Activated CD8-positive, alpha-beta memory T cell treated with anti-CD3 and anti-CD28 coated beads for 36 hours (primary cell): ENCODE data around the gene PAM16. TPM values are rescaled to one million over a fixed set of nuclear protein-coding genes. Genes with fewer than 3 reads are reported as not detected.

ENCODE experiments used
- CTCF ChIA-PET: fragments of 350-600 bp; sonication (Branson Sonifier 250); formaldehyde crosslinking; loops from one replicate; lab custom pipeline; 2021; ENCODE audit warnings: antibody characterized with exemption; lab: Charles Lee
- POLR2A ChIA-PET: fragments of 350-600 bp; sonication (Branson Sonifier 250); formaldehyde crosslinking; loops from one replicate; lab custom pipeline; 2021; ENCODE audit warnings: antibody characterized with exemption; lab: Charles Lee
- total RNA-seq, 2 experiments: library from RNA; stranded (reverse); gene quantifications; one replicate each; pipeline ENCODE4 v1.2.3, GENCODE V29; 2021

PAM16 gene
- total RNA-seq, 2 experiments from 2014 or later = 72.6 to 73.8 TPM

DNA sequence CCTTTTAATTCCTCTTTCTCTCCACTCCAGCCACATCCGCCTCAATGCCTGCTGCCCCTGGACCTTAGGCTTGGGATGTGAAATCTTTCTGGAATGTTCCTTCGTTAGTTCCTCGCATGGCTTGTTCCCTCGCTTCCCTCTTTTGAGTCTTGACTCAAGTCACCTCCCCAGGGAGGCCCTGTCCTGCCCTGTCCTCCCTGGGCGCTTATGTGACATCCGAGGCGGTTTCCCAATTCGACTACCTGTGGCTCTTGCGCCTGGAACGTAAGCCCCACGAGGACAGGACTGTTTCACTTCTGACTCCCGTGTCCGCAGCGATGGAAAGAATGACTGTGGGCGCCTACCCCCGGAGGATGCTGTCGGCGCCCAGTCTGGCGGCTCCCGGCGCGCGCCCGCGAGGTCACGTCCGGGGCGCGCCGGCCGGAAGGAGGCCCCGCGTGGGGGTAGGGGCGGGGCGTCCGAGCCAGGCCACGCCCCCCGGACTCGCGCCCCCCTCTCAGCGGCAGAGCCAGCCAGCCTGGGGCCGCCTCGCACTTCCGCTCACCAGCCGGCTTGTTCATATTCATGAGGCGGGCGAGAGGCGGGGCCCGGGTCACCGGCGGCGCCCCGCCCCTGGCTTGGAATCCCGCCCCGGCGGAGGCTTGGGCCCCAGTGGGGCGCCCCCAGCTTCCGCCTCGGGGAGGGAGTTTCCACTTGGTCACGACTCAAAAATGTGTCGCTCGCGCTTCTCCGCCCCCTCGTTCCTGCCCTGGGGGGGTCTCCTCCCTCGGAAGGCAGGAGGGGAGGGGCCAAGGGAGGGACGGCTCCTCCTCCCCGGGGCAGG lies 43.7 kb downstream of the PAM16 start:
- ChIA-PET CTCF (interaction anchor here (0.7 to 3.3 kb wide), 7 partner anchors 9 to 54 kb away, joined by 3 to 16 read pairs (median 4); partner anchors contain the start of genes GLIS2 and TFAP4), POLR2A (interaction anchor here (0.9 to 1.1 kb wide), 2 partner anchors 37 to 54 kb away, joined by 3 read pairs; no protein-coding TSS in a partner anchor)

DNA sequence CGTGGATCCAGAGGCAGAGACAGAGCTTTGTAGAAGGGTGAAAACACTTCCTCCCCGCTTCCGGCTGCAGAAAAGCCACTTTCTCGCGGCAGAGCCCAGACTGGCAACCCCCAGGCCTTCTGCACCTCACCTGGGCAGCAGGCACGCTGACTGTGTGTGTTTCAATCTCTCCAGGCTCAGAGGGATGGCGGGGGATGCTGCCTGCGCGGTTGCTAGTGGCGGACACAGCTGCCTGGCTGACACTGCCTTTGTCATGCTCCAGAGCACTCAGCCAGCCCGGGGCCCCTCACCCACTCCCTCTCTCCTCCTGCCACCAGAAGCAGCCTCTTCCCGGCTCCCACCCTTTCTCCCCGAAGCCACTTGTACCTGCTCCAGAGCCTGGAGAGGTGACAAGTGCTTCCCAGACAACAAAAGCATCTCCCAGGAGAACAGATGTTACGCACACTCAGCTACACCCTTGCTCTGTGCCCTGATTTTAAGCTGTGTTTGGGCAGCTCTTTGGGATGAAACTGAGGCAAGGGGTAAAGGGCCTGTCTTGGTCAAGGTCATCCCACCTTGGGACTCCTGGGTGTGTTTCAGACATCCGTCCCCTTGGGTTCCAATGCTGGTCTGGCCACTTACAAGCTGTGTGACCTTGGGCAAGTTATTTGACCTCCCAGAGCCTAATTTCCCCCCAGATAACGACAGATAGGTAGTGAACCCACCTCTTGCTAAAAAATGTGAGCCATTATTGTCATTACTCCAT lies 44.5 kb downstream of the PAM16 start:
- POLR2A ChIA-PET = interaction anchor here (0.5 to 1.5 kb wide), 4 partner anchors 34 to 45 kb away, joined by 3 read pairs; partner anchors contain the start of gene TFAP4
- CTCF ChIA-PET = interaction anchor here (0.7 to 2.6 kb wide), 6 partner anchors 10 to 53 kb away, joined by 3 to 9 read pairs (median 4); partner anchors contain the start of genes GLIS2 and TFAP4

DNA sequence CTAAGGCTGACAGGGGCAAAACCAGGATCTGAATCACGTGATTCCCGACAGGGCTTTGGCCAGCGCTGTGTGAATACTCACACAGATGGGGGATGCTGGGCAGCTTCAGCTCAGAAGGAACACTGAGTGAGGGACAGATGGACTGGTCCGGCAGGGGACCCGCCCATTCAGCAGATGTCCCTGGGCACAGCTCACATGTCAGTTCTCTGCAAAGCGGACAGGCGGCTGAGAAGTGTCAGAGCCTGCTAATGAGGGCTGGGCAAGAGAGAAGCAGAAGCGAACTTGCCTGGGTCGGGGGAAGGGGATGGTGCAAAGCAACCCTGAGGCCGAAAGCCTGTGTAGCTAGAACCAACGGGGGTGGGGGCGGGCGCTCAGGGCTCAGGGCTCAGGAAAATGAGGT lies 47.1 kb downstream of the PAM16 start:
- POLR2A ChIA-PET = interaction anchor here (0.6 kb wide), 1 partner anchor 106 kb away, joined by 6 read pairs; no protein-coding TSS in a partner anchor
- CTCF ChIA-PET = interaction anchor here (1.3 to 1.5 kb wide), 3 partner anchors 15 to 50 kb away, joined by 3 to 4 read pairs (median 4); no protein-coding TSS in a partner anchor

DNA sequence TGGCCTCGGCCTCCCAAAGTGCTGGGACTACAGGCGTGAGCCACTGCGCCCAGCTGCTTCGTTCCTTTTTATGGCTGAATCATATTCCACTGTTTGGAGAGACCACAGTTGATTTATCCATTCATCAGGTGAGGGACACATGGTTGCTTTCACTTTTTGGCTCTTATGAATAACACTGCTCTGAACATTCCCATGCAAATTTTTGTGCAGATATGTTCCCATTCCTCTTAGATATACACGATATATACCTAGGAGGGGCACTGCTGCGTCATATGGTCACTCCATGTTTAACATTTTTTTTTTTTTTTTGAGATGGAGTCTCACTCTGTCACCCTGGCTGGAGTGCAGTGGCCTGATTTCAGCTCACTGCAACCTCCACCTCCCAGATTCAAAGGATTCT lies 49.2 kb downstream of the PAM16 start:
- ChIA-PET CTCF (interaction anchor here (1.3 kb wide), 1 partner anchor 13 kb away, joined by 3 read pairs; no protein-coding TSS in a partner anchor), POLR2A (no interaction called here)

DNA sequence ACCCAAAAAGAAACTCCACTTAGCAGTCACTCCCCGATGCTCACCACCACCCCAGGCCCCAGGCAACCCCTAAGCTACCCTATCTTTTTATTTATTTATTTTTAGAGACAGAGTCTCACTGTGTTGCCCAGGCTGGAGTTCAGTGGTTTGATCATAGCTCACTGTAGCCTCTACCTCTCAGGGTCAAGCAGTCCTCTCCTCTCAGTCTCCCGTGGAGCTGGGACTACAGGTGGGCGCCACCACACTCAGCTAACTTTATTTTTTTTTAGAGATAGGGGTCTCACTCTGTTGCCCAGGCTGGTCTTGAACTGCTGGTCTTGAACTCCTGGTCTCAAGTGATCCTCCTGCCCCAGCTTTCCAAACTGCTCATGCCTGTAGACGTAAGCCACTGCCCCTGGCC lies 49.9 kb downstream of the PAM16 start:
- ChIA-PET POLR2A (no interaction called here), CTCF (interaction anchor here (1.3 kb wide), 1 partner anchor 12 kb away, joined by 3 read pairs; no protein-coding TSS in a partner anchor)

DNA sequence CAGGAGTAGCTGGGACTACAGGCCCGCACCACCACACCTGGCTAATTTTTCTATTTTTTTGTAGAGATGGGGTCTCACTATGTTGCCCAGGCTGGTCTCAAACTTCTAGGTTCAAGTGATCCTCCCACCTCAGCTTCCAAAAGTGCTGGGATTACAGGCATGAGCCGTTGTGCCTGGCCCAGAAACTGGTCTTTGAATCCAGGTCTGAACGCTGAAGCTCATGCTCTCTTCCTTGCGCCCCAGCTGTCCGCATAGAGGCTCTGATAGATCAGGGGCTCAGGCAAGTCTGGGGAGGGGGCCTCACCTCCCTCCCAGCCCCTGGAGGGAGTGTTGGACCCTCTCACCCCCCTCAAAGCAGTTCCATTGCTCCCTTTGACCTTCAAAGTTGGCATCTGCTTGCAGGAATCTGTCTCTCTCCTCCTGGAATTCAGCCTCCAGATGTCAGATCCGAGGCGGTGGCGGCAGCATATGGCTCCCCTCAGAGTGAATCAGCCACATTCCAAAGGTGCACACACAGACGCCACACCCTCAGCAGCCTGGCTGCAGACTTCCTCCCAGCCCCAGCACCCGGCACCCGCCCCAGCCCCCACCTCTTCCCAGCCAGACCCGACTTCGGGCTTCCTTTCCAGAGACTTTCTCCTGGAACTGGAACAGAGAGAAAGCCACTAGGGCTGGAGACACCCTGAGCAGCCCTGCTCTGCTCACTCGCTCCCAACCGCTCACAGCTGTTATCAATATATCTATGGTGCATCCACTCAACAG lies 52.2 kb downstream of the PAM16 start:
- CTCF ChIA-PET = interaction anchor here (1.4 to 1.6 kb wide), 2 partner anchors 11 to 29 kb away, joined by 3 read pairs; no protein-coding TSS in a partner anchor
- POLR2A ChIA-PET = no interaction called here

DNA sequence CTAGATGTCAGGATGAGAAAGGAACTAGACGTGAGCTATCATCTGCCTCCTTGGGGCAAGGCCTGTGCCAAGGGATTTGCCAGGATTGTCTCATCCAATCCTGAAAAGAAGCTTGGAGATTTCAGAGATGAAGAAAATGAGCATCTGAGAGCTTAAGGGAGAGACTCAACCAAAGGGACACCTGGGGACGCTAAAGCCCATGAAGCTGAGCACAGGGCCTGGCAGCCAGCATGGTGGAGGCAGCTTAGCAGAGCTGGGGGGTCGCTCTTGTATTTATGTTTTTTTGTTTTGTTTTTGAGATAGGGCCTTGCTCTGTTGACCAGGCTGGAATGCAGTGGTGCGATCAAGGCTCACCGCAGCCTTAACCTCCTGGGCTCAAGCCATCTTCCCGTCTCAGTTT lies 53.6 kb downstream of the PAM16 start:
- CTCF ChIA-PET = interaction anchor here (1.0 to 1.7 kb wide), 4 partner anchors 9 to 31 kb away, joined by 3 to 6 read pairs (median 4); no protein-coding TSS in a partner anchor

DNA sequence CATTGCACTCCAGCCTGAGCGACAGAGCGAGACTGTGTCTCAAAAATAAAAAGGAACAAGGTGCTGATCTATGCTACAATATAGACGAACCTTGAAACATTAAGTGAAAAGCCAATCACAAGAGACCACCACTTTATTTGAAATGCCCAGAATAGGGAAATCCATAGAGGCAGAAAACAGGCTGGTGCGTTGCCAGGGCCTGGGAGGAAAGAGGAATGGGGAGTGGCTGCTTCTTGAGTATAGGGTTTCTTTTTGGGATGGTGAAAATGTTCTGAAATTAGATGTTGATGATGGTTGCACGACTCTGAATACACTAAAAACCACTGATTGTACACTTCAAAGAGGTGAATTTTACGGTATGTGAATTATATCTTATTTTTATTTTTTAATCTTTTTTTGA lies 55.5 kb downstream of the PAM16 start:
- ChIA-PET CTCF (no interaction called here), POLR2A (no interaction called here)

More for the DNA sequence above, 53.6 kb downstream of the PAM16 start:
- POLR2A ChIA-PET = no interaction called here

DNA sequence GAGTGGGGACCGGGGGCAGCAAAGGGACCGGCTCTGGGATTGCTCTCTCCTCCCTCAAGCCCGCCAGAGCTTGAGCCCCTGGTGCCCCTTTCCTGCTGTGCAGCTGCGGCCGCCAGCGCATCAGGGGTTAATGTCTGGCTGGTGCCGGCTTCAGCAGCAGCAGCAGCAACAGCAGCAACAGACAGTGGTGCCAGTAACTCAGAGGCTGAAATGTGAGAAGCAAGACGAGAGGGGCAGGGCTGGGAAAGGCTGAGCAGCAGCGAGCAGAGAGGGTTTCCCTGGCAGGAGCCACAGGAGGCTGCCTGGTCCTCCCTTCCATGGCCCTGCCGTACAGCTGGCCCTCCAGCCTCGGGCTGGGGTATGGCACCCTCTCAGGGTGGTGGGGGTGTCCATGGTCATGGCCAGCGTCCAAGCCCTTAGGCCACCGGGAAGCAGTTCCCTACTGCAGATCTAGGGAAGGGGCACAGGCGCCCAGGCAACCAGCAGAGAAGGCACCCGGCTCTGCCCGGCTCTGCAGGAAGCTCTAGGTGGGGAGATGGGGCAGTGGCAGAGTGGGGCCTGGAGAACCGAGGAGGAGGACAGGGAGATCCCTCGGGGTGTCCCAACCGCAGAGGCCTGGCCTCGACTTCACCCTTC lies 57.2 kb downstream of the PAM16 start:
- ChIA-PET POLR2A (no interaction called here), CTCF (interaction anchor here (0.8 kb wide), 1 partner anchor 21 kb away, joined by 3 read pairs; no protein-coding TSS in a partner anchor)

DNA sequence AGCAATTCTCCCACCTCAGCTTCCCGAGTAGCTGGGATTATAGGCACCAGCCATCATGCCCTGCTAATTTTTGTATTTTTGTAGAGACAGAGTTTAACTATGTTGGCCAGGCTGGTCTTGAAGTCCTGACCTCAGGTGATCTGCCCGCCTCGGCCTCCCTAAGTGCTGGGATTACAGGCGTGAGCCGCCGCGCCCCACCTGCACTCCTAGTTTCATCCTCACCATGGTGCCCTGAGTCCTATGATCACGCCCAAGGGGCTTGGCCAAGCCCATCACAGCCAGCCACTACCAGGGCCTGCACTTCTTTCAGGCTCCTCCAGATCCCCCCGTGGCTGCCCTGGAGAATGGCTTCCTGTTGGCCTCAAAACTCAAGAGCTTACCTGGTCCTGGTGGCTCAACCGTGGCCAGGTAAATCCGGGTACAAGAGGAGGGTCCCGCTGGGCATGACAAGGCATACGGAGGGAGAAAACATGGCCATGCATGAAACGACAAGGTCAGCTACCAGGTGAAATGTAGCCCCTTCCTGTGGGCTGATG lies 57.9 kb downstream of the PAM16 start:
- CTCF ChIA-PET = interaction anchor here (0.6 to 1.0 kb wide), 3 partner anchors 11 to 286 kb away, joined by 3 read pairs; no protein-coding TSS in a partner anchor
- POLR2A ChIA-PET = no interaction called here

DNA sequence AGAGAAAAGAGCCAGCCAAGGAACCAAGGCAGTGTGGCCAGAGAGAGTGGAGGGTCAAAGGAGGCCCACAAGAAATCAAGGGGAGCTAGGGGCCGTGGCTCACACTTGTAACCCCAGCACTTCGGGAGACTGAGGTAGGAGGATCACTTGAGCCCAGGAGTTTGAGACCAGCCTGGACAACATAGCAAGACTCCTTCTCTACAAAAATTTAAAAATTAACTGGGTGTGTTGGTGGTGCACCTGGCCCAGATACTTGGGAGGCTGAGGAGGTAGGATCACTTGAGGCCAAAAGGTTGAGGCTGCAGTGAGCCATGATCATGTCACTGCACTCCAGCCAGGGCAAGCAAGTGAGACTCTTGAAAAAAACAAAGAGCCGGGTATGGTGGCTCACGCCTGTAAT lies 59.4 kb downstream of the PAM16 start:
- ChIA-PET CTCF (no interaction called here), POLR2A (no interaction called here)

Other genes with a start within 250 kb of the PAM16 start
- 1 to 10 TPM; 6.1 to 7.2 TPM for gene ADCY9, start 234.9 kb downstream of the PAM16 start, total RNA-seq
- gene SRL, start 109.2 kb downstream of the PAM16 start, total RNA-seq = not detected
- gene TFAP4, start 78.3 kb downstream of the PAM16 start, total RNA-seq = 10 to 100 TPM; 43.3 to 44.4 TPM
- under 1 TPM; 0.15 to 0.25 TPM for gene GLIS2, start 35.3 kb downstream of the PAM16 start, total RNA-seq
- gene VASN, start 20.5 kb upstream of the PAM16 start, total RNA-seq = under 1 TPM; 0.13 TPM
- 10 to 100 TPM; 80.2 to 86.3 TPM for gene CORO7, start 65.3 kb upstream of the PAM16 start, total RNA-seq
- gene DNAJA3, start 74.5 kb upstream of the PAM16 start, total RNA-seq = 100 to 1,000 TPM; 109 to 111 TPM
- gene NMRAL1, start 123.3 kb upstream of the PAM16 start, total RNA-seq = 10 to 100 TPM; 67.8 to 70.8 TPM
- gene HMOX2, start 125.1 kb upstream of the PAM16 start, total RNA-seq = 10 to 100 TPM; 92.9 to 94.6 TPM
- gene CDIP1, start 187.5 kb upstream of the PAM16 start, total RNA-seq = 10 to 100 TPM; 38.7 to 39.3 TPM
- gene C16orf96, start 205.0 kb upstream of the PAM16 start, total RNA-seq = under 1 TPM; 0.08 to 0.11 TPM